ENCODE measurements around the gene KANSL3. TPM values are rescaled to one million over a fixed set of nuclear protein-coding genes. Genes with fewer than 3 reads are reported as not detected.

Gene KANSL3
- total and polyA plus RNA-seq, 2 experiments from 2014 or later: 8.9 to 31.4 TPM

DNA sequence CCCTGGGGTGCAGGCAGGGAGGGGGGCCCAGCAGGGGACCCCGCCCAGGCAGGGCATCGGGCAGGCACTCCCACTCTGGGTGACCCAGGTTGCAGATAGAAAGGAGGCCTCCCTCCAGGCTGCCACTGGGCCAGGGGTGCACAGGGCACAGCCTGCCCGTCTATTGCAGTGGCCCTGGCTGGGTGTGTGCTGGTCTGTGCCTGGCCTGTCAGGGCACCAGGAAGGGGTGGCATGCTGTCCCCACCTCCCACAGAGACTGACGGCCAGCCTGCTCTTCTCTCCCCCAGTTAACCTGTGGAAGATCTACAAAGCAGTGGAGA is 88.7 kb downstream of the KANSL3 start (continued):
- TF ChIP-seq, protein P1, sequence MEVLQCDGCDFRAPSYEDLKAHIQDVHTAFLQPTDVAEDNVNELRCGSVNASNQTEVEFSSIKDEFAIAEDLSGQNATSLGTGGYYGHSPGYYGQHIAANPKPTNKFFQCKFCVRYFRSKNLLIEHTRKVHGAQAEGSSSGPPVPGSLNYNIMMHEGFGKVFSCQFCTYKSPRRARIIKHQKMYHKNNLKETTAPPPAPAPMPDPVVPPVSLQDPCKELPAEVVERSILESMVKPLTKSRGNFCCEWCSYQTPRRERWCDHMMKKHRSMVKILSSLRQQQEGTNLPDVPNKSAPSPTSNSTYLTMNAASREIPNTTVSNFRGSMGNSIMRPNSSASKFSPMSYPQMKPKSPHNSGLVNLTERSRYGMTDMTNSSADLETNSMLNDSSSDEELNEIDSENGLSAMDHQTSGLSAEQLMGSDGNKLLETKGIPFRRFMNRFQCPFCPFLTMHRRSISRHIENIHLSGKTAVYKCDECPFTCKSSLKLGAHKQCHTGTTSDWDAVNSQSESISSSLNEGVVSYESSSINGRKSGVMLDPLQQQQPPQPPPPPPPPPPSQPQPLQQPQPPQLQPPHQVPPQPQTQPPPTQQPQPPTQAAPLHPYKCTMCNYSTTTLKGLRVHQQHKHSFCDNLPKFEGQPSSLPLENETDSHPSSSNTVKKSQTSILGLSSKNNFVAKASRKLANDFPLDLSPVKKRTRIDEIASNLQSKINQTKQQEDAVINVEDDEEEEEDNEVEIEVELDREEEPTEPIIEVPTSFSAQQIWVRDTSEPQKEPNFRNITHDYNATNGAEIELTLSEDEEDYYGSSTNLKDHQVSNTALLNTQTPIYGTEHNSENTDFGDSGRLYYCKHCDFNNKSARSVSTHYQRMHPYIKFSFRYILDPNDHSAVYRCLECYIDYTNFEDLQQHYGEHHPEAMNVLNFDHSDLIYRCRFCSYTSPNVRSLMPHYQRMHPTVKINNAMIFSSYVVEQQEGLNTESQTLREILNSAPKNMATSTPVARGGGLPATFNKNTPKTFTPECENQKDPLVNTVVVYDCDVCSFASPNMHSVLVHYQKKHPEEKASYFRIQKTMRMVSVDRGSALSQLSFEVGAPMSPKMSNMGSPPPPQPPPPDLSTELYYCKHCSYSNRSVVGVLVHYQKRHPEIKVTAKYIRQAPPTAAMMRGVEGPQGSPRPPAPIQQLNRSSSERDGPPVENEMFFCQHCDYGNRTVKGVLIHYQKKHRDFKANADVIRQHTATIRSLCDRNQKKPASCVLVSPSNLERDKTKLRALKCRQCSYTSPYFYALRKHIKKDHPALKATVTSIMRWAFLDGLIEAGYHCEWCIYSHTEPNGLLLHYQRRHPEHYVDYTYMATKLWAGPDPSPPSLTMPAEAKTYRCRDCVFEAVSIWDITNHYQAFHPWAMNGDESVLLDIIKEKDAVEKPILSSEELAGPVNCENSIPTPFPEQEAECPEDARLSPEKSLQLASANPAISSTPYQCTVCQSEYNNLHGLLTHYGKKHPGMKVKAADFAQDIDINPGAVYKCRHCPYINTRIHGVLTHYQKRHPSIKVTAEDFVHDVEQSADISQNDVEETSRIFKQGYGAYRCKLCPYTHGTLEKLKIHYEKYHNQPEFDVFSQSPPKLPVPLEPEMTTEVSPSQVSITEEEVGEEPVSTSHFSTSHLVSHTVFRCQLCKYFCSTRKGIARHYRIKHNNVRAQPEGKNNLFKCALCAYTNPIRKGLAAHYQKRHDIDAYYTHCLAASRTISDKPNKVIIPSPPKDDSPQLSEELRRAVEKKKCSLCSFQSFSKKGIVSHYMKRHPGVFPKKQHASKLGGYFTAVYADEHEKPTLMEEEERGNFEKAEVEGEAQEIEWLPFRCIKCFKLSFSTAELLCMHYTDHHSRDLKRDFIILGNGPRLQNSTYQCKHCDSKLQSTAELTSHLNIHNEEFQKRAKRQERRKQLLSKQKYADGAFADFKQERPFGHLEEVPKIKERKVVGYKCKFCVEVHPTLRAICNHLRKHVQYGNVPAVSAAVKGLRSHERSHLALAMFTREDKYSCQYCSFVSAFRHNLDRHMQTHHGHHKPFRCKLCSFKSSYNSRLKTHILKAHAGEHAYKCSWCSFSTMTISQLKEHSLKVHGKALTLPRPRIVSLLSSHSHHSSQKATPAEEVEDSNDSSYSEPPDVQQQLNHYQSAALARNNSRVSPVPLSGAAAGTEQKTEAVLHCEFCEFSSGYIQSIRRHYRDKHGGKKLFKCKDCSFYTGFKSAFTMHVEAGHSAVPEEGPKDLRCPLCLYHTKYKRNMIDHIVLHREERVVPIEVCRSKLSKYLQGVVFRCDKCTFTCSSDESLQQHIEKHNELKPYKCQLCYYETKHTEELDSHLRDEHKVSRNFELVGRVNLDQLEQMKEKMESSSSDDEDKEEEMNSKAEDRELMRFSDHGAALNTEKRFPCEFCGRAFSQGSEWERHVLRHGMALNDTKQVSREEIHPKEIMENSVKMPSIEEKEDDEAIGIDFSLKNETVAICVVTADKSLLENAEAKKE (CRISPR knock-in tag; IDR thresholded peaks at IDR 0.05): no peak
- TF ChIP-seq ZNF331 (CRISPR knock-in tag; IDR thresholded peaks at IDR 0.05; ENCODE audit: low read depth) (no peak), JUNB (IDR thresholded peaks at IDR 0.05; ENCODE audit: unreplicated experiment) (no peak), ZNF114 (CRISPR knock-in tag; IDR thresholded peaks at IDR 0.05) (no peak), STAT1 (IDR thresholded peaks at IDR 0.05; ENCODE audit: unreplicated experiment) (no peak), EZH2phosphoT487 (IDR thresholded peaks at IDR 0.05; ENCODE audit: unreplicated experiment) (no peak)
- TF ChIP-seq, protein P2, sequence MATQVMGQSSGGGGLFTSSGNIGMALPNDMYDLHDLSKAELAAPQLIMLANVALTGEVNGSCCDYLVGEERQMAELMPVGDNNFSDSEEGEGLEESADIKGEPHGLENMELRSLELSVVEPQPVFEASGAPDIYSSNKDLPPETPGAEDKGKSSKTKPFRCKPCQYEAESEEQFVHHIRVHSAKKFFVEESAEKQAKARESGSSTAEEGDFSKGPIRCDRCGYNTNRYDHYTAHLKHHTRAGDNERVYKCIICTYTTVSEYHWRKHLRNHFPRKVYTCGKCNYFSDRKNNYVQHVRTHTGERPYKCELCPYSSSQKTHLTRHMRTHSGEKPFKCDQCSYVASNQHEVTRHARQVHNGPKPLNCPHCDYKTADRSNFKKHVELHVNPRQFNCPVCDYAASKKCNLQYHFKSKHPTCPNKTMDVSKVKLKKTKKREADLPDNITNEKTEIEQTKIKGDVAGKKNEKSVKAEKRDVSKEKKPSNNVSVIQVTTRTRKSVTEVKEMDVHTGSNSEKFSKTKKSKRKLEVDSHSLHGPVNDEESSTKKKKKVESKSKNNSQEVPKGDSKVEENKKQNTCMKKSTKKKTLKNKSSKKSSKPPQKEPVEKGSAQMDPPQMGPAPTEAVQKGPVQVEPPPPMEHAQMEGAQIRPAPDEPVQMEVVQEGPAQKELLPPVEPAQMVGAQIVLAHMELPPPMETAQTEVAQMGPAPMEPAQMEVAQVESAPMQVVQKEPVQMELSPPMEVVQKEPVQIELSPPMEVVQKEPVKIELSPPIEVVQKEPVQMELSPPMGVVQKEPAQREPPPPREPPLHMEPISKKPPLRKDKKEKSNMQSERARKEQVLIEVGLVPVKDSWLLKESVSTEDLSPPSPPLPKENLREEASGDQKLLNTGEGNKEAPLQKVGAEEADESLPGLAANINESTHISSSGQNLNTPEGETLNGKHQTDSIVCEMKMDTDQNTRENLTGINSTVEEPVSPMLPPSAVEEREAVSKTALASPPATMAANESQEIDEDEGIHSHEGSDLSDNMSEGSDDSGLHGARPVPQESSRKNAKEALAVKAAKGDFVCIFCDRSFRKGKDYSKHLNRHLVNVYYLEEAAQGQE (IDR thresholded peaks at IDR 0.05; ENCODE audit: unreplicated experiment): no peak
